H1 (cell line): Measurements from ENCODE around the gene SEMA5B. TPM values are rescaled to one million over a fixed set of nuclear protein-coding genes. Genes with fewer than 3 reads are reported as not detected.
A peak's percentile ranks its signal among the peaks of the same experiment; 100 is the strongest.

Experiments used
- ASH2L ChIP-seq: fragments of 200-600, 300-600 bp; sonication (generic); IDR thresholded peaks from one replicate; pipeline ENCODE4 v1.7.1; 2017; ENCODE audit warnings: low read length
- BCL11A ChIP-seq, 2 experiments: IDR thresholded peaks; one replicate each; pipeline ENCODE4 v1.6.1; 2011; ENCODE audit warnings: low read depth in 2 of 2, low read length in 2 of 2, mild to moderate bottlenecking in 2 of 2
- BRCA1 ChIP-seq: IDR thresholded peaks from 2 replicates; pipeline ENCODE4 v1.6.1; 2012; ENCODE audit warnings: low read depth, low read length, improper control_type of control experiment
- CEBPB ChIP-seq: IDR thresholded peaks from 2 replicates; pipeline ENCODE4 v1.6.1; 2012; ENCODE audit warnings: low read depth, low read length
- FOSL1 ChIP-seq: IDR thresholded peaks from 2 replicates; pipeline ENCODE4 v1.6.1; 2011; ENCODE audit warnings: mild to moderate bottlenecking, low read depth, low read length, moderate library complexity; ENCODE audit not compliant: insufficient read depth
- MAFK ChIP-seq: IDR thresholded peaks from 2 replicates; pipeline ENCODE4 v1.6.1; 2012; ENCODE audit warnings: low read depth, mild to moderate bottlenecking, improper control_type of control experiment, low read length
- PHF8 ChIP-seq: fragments of 200-600 bp; sonication (generic); conservative IDR thresholded peaks from 2 replicates; pipeline ENCODE4 v1.7.1; 2012; ENCODE audit warnings: low read depth, mild to moderate bottlenecking, inconsistent platforms, low read length, moderate library complexity
- SIX5 ChIP-seq: IDR thresholded peaks from 2 replicates; pipeline ENCODE4 v1.6.1; 2011; ENCODE audit warnings: mild to moderate bottlenecking, low read depth, low read length
- TAF1 ChIP-seq: IDR thresholded peaks from 2 replicates; pipeline ENCODE4 v1.6.1; 2011; ENCODE audit warnings: mild to moderate bottlenecking, low read depth, low read length
- TAF7 ChIP-seq: optimal IDR thresholded peaks from 2 replicates; pipeline ENCODE3; 2011; ENCODE audit warnings: low read depth, mild to moderate bottlenecking, inconsistent platforms, low read length, moderate library complexity, borderline replicate concordance
- polyA plus RNA-seq, 7 experiments: library from polyadenylated mRNA; depleted of rRNA in 3 of 7; stranded (reverse) in 5 of 7; unstranded in 2 of 7; fragments of >200 nt in 5 of 7; fragments of 200-250 nt in 2 of 7; gene quantifications; 1 replicate in 5 of 7; 2 replicates in 1 of 7; 4 replicates in 1 of 7; pipeline versions ENCODE4 v1.2.1 to v1.2.3, GENCODE V29; 2011 to 2013; ENCODE audit warnings: missing spikeins in 2 of 7, mixed read lengths in 2 of 7
- total RNA-seq: library from RNA; stranded (reverse); fragmentation: NEBNext Ultra II Directional; extraction: Animal tissue kit (Norgen Biotek cat#: 25700); gene quantifications from 2 replicates; pipeline ENCODE4 v1.2.1, GENCODE V29; 2021
- TF ChIP-seq, protein P1 (sequence below): fragments of 300-600 bp; sonication (generic); IDR thresholded peaks from 2 replicates; pipeline ENCODE4 v1.7.1; 2012; ENCODE audit warnings: low read length, moderate library complexity, mild to moderate bottlenecking, inconsistent platforms; ENCODE audit not compliant: insufficient replicate concordance
- TF ChIP-seq, protein P2 (sequence below): IDR thresholded peaks from 2 replicates; pipeline ENCODE4 v1.6.1; 2011; ENCODE audit warnings: low read depth, mild to moderate bottlenecking, low read length; ENCODE audit not compliant: insufficient read depth

SEMA5B gene
- total and polyA plus RNA-seq, 2 of the 8 experiments (the other 6 are each of a cell fraction or from before 2014, with no cell fraction given) = 13.1 to 22.4 TPM

DNA sequence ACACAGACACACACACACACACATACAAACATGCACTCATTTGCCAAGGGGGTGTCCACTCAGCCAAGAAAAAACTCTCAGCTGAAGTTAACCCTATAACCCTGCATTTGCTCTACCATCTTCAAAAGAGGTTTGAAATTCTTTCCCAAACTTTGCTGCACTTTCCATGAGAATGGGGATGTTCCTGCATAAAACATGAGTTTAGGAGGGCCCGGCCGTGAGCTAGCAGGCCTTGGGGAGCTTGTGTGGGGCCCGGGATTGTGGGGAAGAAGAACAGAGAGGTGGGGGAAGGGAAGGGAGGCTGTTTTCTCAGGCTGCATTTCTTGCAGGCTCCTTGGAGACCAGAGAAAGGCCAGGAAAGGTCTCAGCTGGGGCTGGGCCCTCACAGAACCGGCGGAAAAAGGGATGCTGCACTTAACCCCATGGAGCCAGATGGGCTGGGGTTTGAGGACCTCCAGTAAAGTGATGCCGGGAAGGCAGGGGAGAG, 40.8 kb downstream of the SEMA5B start (continued):
- TF ChIP-seq, protein P1, sequence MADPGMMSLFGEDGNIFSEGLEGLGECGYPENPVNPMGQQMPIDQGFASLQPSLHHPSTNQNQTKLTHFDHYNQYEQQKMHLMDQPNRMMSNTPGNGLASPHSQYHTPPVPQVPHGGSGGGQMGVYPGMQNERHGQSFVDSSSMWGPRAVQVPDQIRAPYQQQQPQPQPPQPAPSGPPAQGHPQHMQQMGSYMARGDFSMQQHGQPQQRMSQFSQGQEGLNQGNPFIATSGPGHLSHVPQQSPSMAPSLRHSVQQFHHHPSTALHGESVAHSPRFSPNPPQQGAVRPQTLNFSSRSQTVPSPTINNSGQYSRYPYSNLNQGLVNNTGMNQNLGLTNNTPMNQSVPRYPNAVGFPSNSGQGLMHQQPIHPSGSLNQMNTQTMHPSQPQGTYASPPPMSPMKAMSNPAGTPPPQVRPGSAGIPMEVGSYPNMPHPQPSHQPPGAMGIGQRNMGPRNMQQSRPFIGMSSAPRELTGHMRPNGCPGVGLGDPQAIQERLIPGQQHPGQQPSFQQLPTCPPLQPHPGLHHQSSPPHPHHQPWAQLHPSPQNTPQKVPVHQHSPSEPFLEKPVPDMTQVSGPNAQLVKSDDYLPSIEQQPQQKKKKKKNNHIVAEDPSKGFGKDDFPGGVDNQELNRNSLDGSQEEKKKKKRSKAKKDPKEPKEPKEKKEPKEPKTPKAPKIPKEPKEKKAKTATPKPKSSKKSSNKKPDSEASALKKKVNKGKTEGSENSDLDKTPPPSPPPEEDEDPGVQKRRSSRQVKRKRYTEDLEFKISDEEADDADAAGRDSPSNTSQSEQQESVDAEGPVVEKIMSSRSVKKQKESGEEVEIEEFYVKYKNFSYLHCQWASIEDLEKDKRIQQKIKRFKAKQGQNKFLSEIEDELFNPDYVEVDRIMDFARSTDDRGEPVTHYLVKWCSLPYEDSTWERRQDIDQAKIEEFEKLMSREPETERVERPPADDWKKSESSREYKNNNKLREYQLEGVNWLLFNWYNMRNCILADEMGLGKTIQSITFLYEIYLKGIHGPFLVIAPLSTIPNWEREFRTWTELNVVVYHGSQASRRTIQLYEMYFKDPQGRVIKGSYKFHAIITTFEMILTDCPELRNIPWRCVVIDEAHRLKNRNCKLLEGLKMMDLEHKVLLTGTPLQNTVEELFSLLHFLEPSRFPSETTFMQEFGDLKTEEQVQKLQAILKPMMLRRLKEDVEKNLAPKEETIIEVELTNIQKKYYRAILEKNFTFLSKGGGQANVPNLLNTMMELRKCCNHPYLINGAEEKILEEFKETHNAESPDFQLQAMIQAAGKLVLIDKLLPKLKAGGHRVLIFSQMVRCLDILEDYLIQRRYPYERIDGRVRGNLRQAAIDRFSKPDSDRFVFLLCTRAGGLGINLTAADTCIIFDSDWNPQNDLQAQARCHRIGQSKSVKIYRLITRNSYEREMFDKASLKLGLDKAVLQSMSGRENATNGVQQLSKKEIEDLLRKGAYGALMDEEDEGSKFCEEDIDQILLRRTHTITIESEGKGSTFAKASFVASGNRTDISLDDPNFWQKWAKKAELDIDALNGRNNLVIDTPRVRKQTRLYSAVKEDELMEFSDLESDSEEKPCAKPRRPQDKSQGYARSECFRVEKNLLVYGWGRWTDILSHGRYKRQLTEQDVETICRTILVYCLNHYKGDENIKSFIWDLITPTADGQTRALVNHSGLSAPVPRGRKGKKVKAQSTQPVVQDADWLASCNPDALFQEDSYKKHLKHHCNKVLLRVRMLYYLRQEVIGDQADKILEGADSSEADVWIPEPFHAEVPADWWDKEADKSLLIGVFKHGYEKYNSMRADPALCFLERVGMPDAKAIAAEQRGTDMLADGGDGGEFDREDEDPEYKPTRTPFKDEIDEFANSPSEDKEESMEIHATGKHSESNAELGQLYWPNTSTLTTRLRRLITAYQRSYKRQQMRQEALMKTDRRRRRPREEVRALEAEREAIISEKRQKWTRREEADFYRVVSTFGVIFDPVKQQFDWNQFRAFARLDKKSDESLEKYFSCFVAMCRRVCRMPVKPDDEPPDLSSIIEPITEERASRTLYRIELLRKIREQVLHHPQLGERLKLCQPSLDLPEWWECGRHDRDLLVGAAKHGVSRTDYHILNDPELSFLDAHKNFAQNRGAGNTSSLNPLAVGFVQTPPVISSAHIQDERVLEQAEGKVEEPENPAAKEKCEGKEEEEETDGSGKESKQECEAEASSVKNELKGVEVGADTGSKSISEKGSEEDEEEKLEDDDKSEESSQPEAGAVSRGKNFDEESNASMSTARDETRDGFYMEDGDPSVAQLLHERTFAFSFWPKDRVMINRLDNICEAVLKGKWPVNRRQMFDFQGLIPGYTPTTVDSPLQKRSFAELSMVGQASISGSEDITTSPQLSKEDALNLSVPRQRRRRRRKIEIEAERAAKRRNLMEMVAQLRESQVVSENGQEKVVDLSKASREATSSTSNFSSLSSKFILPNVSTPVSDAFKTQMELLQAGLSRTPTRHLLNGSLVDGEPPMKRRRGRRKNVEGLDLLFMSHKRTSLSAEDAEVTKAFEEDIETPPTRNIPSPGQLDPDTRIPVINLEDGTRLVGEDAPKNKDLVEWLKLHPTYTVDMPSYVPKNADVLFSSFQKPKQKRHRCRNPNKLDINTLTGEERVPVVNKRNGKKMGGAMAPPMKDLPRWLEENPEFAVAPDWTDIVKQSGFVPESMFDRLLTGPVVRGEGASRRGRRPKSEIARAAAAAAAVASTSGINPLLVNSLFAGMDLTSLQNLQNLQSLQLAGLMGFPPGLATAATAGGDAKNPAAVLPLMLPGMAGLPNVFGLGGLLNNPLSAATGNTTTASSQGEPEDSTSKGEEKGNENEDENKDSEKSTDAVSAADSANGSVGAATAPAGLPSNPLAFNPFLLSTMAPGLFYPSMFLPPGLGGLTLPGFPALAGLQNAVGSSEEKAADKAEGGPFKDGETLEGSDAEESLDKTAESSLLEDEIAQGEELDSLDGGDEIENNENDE = no peak
- TF ChIP-seq MAFK (no peak), BRCA1 (no peak), TAF1 (no peak), BCL11A (IDR thresholded peaks at IDR 0.05; ENCODE audit: low read depth in 2 of 2, low read length in 2 of 2) (no peak), CEBPB (no peak), FOSL1 (no peak), TAF7 (no peak), SIX5 (no peak), PHF8 (no peak), ASH2L (peak; percentile 82)
- TF ChIP-seq, protein P2, sequence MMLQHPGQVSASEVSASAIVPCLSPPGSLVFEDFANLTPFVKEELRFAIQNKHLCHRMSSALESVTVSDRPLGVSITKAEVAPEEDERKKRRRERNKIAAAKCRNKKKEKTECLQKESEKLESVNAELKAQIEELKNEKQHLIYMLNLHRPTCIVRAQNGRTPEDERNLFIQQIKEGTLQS = no peak
